Iris pigment epithelial cell (primary cell): ENCODE results near the gene TDRD7.

ENCODE experiments used
- DNase-seq: peaks from one replicate; pipeline ENCODE4 v3.0.0-alpha.2; 2011; ENCODE audit warnings: low read depth

TDRD7 gene

DNA sequence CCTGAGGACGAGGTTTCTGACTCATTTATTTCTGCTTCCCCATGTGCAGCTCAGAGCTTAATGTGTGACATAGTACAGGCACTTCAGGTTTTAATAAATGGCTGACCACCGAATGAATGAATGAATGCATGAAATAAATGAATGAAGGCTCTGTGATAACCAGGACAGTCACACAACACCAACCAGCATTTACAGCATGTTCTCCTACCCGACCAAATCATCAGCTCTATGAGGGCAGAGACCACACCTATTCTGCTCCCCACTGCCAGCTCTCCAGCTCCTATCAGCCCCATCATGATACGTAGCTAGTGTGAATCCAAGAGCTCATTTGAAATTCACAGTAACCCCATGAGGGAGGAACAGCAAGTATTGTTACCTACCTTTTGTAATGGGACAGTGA is 94.4 kb downstream of the TDRD7 start:
- DNase-seq: no peak

DNA sequence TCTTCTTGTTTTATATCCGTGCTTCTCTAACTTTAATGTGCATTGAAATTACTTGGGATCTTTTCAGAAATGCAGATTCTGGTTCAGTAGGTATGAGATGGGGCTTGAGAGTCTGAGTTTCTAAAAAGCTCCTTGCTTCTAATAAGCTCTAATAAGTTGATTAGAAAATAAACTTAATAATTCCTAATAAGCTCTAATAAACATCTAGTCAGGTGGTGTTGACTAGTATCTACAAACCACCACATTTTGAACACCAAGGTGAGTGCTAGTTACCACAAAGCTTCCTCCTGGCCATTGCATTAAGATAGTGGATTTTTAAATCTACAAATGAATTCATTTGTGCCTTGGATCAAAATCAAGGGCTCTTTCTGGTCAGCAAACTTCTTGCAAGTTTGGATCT is 94.9 kb downstream of the TDRD7 start:
- no peak for DNase-seq

DNA sequence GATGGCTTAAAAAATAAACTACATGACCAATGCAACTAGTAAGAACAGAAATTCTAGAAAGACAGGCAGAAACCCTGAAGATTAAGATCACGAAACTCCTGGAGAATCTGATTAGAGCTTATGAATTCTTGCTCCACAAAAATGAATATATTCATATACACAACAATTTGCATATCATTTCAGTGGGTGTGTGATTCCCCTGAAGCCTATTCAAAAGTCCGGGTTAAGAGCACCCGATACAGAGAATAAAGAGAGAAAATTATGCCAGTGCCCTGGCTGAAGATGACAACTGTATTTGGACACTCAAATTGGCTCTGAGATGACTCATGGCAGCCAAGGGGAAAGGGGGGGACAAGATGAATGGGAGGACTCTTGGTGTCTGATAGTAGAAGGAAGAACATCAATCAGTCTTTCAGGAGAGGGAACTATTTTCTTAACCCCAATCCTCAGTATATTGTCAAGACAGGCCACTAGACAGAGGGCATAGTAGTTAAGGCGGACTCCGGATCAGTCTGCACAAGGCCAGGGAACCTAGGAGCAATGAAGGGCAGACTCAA is 95.6 kb downstream of the TDRD7 start:
- no peak for DNase-seq

DNA sequence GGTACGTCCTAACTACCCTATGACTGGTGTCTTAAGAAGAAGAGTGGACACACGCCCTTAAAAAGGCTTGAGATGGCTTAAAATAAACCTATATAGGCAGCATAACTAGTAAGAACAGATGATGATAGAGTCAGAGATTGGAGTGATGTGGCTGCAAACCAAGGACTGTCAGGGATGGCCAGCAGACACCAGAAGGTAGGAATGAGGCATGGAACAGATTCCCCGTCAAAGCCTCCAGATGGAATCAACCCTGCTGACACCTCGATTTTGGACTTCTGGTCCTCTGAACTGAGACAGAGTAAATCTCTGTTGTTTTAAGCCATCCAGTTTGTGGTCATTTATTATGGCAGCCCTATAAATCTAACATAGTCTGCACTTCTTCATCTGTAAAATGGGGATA is 97.0 kb downstream of the TDRD7 start:
- no peak for DNase-seq

DNA sequence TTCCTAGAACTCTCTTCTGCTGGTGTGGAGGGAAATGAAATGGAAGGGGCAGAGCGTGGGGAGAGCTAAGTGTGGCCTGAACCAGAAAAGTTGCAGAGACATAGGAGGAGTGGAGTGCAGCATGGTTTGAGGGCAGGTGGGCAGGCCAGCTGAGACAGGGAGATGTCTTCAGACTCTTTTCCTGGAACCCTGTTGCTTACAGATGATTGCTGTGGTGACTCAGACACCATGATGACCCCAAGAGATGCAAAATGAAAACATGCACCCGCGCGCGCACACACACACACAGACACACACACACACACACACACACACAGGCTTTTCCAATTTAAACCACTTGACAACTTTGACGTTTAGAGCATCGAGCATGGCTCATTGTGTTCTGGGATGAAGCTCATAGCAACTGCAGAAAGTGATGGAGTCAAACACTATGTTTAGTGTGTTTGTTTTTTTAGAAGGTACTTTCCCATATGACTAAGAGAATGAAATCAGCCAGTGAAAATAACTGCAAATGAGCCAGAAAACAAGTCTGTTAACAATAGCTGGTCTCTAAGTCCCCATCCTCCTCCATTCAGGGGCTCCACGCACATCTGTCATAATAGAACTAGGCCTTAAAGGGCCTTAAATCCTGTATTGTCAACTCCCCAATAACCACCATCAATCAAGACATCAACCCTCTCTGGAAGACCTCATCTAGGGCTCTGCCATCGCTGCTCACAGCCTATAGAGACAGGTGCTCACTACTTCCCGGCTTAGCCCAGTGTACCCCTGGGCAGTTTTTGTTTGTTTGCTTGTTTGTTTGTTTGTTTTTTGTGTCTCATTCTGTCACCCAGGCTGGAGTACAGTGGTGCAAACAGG is 99.1 kb downstream of the TDRD7 start:
- peak; percentile 69 for DNase-seq

DNA sequence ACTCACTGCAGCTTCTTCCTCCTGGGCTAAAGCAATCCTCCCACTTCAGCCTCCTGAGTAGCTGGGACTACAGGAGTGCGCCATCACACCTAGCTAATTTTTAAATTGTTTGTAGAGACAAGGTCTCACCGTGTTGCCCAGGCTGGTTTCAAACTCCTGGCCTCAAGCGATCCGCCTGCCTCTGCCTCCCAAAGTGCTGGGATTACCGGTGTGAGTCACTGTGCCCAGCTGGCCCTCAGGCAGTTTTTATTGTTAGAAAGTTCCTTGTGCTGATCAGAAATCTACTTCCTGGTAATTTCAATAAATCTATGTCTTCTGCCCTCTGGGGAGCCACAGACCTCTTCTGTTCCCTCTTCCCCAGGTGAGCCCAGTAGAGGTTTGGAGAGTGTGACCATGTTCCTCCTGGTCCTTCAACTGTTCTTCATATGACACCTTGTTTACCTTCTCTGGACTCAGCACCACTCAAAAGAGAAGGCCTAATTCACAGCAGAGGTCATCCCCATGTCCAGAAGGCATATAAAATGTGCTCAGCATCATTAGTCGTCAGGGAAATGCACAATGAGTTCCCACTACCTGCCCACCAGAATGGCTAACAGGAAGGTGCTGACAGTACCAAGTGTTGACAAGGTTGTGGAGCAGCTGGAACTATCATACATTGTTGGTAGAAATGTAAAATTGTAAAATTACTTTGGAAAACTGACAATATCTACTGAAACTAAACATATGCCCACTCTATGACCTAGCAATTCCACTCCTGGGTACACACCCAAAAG is 99.9 kb downstream of the TDRD7 start:
- no peak for DNase-seq

DNA sequence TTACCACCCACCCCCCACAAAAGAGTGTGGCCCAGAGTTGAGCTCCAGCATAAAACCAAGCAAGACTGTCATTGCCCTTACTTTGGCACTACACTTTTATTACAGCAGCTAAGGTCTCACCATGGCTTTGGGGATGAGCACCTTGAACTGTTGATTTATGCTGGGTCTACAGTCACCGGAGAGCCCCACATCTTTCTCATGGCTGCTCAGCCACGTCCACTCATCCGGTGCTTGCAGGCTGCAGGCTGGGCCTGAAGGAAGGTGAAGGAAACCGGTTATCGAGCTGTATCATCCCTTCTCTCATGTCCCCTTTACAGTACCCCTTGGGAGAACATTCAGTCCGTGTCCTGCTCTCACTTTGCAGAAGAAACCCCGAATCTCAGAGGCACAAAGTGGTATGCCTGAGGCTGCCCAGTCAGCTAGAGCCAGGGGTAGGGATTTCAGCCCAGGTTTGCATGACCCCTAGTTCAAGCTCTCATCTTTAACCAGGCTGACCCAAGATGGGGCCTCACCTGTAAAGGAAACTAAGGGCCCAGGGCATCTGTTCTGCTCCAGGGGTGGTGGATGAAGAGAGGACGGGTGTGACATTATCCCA is 101.2 kb downstream of the TDRD7 start:
- DNase-seq: no peak

DNA sequence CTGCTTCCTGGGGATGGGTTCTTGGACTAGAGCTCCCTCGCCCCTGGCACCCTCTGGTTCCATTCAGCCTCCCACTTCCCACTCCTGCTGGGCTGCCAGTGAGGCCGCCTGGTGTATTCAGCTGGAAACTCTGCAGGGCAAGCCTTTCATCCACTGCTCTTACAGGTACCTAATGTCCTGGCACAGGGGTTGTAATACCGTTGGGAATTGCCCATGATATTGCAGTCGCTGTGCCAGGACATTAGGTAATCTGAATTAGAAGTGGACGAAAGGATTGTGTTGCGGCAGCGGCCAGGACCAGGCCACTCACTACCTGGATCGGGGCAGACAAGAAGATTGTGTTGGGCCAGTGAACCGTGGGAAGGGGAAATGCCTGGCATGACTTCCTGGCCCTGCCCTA is 102.6 kb downstream of the TDRD7 start:
- DNase-seq: no peak

DNA sequence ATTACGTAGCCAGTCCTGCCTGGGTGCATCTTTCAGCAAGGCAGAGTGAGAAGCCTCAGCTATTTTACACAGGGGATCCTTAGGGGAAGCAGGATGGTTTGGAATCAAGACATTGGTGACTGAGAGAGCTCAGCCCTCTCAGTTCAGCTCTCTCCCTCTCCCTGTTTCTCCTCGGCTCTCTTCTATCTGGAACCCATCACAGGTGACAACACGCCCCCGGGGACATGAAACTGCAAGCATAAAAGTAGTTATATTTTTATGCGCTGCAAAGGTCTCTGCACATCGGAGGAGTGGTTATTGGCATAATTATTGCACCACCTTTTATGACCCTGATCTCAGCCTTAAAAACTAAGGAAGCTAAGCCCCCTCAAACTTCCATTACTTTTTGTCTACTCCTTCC is 103.8 kb downstream of the TDRD7 start:
- no peak for DNase-seq

DNA sequence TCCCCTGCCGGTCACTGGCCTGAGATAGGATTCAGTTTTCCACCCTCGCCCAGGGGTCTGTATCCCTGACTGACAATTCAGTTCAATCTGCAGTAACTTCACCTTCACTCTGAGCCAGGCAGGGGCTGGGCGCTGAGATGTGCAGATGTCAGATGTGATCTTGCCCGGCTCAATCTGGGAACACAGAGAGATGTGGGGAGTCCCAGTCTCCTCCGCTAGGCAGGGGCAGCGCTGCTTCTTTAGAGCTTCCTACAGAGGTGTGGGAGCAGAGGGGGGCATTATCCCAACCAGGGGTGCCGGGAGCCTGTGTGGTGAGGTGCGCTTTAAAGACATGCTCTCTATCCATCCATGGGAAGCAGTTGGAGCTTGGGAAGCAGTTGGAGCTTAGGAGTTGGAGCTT is 104.2 kb downstream of the TDRD7 start:
- no peak for DNase-seq

DNA sequence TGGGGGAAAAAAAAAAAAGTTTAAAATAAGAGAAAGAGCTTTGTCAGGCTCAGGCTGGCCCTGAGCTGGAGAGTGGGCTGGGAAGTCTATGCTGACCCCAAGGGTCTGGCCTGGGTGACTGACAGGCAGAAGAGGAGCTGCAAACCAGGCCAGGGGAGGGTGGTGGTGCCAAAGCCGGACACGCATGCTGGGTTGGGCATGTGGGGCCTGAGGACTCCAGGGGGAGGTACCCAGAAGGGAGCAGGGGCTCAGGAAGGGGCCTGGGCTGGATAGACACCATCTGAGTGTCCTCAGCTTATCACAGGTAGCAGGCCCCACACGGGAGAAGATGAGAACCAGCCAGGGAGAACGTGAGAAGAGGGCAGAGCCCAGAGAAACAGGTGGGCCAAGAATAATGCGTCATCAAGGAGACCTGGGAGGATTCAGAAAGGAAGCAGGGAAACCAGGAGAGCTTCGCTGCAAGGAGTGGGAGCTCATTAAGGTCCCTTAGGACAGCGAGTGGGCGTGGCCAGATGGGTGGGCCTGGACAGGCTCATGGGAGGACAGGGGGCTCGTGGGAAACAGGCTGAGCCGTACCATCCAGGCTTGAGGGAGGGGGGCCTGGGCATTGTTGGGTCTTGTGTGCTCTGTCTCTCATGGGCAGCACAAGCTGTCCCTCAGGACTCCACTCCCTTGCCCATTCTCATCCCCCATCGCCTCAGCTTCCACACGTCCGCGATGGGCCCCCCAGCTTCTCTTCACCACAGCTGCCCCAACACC is 105.6 kb downstream of the TDRD7 start:
- DNase-seq: no peak

DNA sequence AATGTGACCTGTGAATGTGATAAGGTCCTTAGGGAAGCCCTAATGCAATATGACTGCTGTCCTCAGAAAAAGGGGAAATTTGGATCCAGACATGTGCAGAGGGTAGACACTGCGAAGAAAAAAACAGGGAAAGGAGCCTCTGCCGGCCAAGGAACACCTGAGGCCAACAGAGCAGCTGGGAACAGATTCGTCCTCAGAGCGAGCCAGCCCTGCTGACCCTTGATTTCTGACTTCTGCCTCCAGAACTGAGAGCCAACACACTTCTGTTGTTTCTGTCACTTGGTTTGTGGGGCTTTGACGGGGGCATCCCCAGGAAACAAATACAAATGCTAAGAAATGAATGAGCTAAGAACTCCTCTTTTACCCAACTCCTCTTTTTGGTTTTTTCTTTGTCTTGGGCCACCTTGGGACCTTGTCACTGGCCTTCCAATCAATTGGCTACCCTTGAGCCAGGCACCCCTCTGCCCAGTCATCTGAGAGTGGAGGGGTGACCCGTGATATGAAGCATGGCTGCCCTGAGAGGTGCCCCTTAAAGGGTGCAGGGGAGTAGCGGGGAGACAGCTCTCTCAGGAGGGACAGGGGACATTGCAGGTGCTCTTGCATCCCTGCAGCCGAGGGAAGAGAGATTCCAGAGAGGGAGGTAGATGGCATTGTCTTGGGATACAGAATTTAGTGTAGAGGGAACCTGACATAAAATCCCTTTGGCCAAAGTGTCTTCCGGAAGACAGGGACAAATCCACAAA is 106.4 kb downstream of the TDRD7 start:
- no peak for DNase-seq

DNA sequence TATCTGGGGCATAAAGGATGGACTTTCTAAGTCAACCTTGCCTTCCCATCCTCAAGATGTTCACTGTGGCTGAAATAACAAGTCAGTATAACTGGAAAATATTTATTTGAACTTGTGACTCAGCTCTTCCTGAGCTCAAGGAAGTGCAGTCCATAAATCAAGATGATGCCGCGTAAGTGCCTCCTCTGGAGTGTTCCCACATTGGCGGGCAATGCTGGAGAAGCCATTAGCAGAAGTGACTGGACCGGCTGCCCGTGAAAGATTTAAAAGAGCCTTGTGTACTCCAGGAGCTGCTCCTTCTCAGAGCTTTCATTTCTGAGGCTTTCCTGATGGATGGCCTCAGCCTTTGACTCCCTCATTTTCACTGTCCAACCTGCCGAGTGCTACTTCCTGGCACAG is 107.0 kb downstream of the TDRD7 start:
- peak; percentile 52 for DNase-seq

DNA sequence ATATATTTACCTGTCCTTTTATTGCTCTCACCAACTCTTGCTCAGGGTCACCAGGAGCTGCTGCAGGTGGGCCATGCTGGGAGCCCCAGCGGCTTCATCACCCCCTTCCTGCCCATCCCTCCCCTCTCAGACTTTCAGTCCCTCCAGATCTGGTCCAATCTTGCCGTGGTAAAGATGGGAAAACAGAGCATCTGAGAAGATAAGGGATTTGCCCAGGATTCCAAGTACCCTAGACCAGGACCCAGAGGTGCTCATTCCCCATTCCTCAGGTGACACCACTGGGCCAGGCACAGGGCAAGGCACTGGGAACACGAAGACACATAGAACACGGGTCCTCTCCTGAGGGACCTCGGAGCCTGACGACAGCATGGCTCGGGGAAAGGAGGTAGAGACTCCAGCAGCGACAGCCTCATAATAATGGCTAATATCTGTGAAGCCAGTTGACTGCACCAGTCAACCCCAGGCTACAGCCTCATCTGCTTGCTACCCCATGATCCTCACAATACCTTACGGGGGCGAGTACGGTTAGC is 107.6 kb downstream of the TDRD7 start:
- DNase-seq: no peak

DNA sequence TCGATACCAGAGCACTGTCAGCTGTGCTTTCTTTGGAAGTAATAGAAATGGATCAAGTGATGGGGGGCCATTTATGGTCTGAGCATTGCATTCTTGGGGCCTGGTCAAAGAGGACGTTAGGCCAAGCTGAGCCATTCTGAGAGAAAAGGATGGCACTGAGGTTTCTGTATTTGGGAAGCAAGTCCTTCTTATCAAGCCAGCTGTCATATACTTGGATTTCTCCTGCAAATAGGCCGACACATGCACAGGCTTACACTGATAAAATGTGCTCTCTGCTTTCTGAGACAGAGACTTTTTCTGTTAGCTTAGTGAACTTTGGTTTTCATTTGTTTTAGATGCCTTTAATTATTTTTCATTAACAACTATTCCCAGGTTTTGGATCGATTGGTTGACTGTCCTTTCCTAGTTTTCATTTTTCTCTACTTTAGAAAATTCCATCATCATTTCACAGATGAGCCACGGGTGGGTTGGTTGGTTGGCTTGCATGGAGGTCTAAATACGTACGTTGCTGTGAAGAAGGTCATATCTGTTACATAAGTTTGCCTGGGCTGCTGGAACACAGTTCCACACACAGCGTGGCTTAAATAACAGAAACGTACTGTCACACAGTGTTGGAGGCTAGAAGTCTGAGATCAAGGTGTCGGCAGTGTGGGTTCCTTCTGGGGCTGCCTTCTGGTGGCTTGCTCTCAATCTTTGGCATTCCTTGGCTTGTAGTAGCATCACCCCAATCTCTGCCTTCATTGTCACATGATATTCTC is 109.9 kb downstream of the TDRD7 start:
- no peak for DNase-seq

DNA sequence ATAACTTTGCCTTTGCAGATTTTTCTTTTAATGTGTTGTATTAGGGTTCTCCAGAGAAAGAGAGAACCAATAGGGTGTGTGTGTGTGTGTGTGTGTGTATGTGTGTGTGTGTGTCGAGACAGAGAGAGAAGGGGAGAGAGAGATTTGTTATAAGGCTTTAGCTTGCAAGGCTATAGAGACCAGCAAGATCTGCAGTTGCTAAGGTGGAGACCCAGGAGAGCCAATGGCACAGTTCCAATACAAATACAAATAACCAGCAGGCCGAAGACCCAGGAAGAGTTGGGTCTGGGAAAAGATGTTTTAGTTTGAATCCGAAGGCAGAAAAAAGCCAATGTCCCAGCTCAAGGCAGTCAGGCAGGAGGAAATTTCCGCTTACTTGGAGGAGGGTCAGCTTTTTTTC is 112.5 kb downstream of the TDRD7 start:
- DNase-seq: no peak

DNA sequence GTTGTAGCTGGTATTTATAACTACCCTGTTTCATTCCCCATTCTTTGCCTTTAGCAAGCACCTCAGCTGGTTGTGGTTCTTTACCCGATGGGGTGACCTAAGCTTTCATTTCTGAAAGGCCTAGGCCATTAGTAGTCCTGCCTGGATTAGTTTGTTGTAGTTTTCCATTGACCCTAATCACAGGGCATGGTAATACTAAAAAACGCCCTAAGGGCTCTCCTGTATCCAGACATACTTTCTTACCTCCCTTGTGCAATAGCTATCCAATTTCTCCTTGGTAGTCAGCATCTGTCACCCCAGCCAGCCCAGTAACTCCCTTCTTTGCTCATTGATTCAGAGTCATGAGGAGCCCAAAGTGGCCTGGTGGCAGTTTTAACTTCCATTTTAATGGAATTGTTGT is 113.6 kb downstream of the TDRD7 start:
- DNase-seq: peak; percentile 41

DNA sequence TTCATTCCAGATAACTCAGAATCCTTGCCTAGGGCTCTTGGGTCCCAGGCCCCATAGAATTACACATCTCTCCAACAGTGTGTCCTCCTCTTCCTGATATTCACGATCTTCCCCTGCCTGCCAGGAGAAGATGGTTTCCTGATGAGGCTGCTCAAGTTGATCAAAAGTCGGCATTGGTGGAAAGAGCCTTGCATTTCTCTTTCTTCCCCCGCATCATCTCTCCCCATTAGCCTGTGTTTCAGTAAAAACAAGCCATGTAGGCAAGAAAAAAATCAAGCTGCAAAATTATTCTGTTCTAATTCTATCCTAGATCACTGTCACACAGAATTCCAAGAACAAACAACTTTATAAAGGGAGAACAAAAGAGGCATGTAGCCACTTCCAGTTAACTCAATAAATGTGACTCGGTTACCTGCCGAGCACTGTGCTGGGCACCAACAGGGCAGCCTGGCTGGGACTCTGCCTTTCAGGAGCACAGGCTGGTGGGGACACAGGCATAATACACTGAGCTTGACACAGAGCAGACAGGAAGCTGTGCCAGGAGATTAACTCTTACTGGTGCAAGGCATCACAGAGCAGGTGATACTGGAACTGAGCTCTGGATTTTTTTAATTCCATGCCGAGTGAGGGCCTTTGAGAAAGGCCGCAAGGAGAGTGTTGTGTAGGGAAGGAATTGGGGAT is 115.1 kb downstream of the TDRD7 start:
- DNase-seq: no peak

DNA sequence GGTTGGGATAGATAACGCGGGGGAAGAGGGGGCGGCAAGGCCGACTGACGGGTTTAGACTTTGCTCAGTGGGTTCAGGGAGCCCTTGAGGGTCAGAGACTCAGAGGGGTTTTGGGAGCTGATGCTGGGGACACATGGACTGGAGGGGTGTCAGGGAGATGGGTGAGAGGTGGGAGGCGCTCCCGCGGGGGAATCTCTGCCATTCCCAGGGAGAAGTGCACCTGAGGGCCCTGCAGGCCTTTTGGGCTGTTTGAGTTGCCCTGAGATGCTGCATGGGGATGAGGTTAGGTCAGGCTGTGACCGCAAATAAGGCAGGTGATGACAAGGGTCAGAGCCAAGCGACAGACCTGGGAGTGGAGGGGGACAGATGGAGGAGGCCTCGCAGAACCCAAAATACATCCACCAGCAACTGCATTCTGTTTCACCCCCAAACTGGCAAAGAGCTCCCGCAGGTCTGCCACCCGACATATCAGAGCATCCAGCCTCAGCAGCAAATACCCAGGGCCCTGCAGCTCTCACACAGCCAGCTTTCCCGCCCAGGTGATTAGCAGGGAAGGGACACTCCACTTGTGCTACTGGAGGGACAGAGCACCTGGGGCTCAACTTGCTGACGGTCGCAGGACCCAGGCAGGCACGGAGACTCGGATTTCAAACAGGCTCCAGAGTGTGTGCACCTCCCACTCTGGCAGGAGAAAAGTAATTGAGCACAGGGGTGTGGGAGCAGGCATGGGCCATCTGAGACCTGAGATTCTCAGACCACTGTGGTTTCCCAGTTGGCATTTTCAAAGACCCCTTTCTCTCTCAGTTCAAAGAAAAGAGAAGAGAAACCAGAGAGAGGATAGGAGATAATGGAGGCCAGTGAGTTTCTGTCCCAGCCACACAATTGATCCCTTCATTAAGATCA is 116.0 kb downstream of the TDRD7 start:
- no peak for DNase-seq
